ENCODE data around the gene ZBTB42.

ZBTB42 gene

GRCh38 chr14:104845033-104845666, 44.2 kb downstream of the ZBTB42 start:
- DNase-seq: no peak

- no peak for DNase-seq
Measured at GRCh38 chr14:104845834-104846441, 45.0 kb downstream of the ZBTB42 start.

DNA sequence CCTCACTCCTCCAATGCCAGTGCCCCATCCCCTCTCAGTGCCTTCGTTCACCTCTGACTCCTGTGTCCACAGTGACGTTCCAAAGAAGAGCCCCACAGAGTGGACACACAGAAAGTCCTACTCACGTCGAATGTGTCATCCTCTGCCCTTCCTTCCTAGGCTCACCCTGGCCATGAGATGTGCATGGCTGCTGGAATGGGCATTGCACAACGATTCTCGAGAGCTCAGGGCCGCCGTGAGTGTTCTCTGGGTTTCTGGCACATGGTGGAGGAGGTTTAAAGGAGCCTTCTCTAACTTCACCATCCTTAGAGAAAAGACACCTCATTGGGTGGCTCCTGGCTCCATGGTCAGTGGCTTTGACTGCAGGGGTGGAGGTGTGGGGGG, 51.4 kb downstream of the ZBTB42 start:
- DNase-seq: no peak
